IPS-NIHi7 (cell line): ENCODE measurements around the gene PPM1F.
"Not testable (repeated sequence)": the region's sequence is repeated elsewhere in the genome, so short reads cannot be mapped to it uniquely, and the experiment has no call there.

Source experiments
- DNase-seq: peaks from one replicate; pipeline ENCODE4 v3.0.0; 2012; ENCODE audit warnings: mixed read lengths; ENCODE audit errors: extremely low spot score

PPM1F gene

DNA sequence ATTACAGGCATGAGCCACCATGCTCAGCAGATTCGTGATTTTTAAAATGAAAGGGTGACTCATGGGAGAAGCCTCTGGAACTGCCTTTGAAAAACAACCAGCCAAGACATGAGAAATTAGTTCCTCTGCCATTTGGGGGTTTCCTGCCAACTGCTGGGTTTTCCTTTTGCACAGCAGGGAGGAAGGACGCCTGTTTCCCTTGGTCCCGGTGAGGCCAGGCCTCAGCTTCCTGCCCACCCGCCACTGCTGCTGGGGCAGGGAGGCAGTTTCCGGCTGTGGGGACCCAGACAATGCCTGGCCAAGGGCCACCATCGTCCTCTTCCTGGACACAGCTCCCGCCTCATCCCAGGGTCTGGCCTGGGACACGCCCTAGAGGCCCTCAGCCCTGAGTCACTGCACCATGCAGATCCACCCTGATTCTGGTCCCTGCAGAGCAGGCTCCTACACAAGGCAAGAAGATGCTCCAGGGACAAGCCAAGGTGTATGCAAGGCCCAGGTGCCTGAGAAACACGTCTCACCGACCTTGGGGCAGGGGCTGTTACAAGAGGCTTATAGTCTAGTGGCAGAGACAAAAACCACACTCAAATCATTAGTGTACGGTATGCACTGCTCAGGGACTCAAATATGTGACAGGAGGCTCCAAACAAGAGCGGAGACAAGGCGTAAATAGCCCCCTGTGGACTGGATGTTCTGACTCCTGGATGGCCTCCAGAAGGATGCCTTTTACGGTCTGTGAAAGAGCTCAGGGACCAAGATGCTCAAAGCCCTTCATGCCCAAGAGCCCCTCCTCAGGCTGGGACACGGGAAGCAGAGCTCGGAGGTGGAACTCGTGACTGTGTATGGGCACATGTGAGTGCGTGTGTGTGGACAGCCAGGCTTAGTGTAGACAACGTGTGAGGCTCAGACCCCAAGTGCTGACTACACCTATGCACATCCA, 10.0 kb downstream of the PPM1F start:
- DNase-seq: no peak

DNA sequence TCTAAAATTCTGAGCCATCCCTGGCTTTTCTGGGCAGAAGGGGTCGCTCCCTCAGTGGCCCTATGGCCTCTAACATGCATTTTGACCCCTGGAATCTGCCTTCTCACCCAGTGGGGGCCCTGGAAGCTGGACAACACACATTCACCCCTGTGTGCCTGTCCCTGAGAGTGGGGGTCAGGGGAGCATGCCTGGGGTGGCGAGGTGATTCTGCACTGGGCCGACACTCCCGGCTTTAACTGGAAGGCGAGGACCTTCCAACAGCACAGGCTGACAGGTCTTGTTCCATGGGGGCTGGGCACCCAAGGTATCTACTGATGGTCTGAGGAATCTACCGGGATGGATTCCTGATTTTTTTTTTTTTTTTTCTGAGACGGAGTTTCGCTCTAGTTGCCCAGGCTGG, 10.7 kb downstream of the PPM1F start:
- no peak for DNase-seq

DNA sequence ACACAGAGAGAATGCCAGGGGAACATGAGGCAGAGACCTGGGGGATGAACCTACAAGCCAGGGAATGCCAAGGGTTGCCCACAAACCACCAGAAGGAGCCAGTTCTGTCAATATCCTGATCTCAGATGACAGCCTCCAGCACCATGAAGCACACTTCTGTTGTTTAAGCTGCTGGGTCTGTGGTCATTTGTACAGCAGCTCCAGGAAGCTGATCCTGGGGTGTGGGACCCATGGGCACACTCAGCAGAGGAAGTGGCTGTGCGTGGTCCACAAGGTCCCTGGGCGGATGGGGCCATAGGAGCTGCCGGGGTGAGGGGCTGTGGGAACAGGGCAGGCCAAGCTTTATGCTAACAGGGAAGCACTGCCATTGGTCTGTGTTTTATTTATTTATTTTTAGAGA, 12.1 kb downstream of the PPM1F start:
- no peak for DNase-seq

DNA sequence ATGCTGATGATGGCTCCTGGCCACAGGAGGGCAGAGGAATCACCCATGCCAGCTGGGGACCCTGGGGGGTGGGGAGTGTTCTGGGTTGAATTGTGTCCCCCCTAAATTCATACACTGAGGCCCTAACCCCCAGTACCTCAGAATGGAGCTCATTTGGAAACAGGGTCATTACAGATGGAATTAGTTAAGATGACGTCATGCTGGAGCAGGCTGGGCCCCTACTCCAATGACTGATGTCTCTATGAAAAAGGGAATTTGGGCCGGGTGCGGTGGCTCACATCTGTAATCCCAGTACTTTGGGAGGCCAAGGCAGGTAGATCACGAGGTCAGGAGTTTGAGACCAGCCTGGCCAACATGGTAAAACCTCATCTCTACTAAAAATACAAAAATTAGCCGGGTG, 12.7 kb downstream of the PPM1F start:
- not testable (repeated sequence) for DNase-seq

DNA sequence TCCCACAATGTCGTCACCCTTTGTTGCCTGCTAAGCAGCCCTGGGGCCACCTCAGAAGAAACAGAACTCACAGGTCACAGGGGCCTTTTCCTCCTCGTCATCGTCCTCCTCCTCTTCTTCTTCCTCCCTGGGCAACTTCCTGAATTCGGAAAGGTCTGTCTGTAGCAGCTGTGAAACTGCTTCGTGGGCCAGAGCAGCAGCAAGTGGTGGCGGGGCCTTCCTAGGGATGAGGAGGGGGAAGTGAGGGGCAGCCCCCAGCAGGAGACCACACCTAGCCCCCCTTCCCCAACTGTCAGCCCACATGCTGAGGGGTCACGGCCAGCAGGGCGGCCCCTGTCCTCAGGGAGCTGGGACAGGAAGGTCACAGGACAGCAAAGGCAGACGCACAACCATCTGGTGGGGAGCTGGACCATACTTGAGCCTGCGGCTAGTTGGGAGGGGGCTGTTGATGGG, 13.2 kb downstream of the PPM1F start:
- DNase-seq: no peak

DNA sequence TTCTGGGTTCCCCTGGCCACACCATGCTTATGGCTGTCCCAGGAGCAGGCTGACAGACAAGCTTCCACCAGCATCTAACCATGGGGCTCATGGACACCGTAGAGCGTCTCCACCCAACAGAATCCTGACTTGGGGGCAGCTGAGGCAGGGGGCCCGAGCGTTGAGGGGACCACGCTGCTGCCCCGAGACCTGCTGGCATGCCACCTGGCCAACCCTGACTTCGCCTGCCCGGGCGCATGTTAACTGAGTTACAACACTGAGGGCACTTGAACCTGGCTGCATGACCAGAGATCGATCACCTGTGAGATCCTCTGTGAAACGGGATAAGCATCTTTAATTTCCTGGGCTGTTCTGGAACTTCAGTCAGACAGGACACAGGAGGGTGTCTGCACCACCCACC, 13.7 kb downstream of the PPM1F start:
- DNase-seq: no peak

DNA sequence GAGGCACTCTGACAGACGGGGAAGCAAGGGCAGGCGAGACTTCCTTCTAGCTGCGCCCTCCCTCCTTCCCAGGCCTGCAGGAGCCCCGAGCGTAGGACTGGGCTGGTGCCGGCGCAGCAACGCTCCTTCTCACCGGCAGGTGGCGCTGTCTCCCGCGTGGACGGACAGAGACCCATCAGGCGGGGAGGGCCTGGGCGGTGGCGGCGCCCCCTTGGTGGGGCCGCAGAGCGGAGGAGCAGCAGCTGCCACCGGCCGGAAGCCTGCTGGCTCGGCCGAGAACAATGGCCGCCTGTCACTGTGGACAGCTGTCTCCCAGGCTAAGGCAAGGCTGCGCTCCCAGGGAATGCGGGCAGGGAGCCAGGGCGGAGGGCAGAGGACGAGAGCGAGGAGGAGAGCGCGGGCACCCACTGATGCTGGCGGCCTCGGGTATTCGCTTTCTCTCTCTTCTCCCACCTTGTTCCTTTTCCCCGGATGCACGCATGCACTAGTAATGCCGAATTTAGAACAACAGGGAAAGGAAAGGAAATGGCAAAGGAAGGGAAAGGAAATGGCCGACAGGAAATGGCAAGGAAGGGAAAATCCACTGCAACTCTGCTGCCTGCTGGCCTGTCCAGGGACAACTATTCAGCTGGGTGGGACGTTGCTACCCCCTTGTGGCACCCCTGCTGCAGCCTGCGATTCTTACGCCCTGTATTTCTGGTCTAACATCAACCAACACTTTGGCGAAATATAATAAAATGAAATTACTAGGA, 14.4 kb downstream of the PPM1F start:
- DNase-seq: peak; percentile 93

DNA sequence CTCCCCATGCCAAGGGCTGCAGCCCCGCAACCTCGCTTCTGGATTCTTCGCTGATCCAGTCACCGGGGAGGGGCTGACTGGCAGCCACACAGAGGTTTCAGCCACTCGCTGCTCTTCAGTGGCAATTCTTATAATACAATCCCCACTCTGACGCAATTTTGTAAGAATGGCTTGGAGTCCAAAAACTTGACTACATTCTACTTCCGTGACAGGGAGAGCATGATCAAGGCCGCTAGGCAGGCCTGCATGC, 14.9 kb downstream of the PPM1F start:
- DNase-seq: no peak

DNA sequence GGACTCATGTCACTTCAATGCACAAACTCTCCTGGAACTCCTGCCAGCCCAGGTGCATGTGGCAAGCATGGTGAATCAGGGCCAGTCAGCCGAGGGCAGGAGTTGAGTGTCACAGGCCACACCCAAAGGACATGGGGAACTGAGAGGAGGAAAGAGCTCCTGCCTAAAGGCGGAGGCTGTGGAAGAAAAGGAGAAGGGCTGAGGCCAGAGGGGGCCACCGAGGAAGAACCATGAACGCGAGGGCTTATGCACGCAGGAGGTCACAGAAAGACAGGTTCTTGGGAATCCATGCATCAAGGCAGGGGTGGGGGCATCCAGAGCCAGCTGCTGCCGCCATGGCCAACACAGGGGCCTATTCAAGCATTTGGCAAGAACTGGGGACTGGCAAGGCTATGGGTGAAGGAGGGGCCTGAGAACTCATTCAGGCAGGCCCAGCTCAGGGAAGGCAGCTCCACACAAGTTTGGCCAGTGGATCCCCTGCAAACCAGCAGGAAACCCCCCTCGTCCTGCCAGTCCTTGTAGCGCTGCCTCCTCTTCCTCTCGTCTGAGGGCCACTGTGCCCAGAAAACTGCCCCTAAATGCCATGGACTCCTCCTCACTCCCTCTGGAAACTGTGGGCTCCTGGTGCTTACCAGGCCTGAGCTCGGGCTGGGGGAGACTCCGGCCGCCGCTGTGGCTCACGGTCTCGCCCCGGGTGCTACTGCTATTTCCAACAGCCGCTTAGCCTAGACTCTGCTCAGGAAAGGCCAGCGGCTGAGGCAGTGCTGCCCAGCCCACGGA, 15.4 kb downstream of the PPM1F start:
- no peak for DNase-seq

DNA sequence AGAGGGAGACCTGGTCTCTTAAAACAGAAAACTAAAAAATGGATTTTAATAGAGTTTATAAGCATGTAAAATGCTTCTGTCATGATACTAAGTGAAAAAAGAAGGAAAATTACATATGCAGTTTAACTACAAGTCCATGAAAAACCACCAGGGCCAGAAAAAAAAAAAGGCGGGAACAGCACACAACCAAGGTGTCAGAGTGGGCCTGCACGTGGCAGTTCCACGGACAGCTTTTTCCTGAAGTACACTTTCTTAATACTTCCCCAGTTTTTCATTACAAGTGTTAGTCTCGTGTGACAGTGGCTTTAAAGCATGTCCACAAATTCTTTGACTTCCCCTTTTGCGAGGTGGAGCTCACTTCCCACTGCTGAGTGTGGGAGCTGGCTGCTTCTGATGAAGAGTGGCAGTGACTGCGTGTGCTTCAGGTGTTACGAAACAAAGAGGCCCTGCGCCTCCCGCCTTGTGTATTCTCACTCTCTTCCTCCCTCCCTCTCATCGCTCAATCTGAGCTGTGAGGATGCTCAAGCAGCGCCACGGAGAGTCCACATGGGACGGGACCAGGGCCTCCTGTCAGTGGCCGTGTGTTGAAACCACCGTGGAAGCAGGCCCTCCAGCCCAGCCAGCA, 16.4 kb downstream of the PPM1F start:
- DNase-seq: no peak

DNA sequence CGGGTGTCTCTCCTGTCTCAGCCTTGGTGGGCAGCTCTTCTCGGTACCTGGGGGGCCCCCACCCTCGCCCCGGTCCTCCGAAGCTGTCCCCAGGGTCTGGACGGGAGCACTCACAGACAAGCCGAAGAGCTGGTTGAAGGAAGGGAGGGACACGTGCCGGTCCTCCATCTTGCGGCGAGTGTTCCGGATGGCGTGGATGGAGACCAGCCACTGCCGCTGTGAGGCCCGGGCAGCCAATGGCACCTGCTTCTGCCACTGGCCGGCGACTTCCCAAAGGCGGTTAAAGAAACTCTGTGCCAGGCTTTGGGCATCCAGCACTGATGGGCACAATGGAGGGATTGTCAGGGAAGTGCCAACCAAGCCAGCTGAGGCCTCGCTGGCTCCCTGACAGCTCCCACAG, 18.7 kb downstream of the PPM1F start:
- DNase-seq: no peak

DNA sequence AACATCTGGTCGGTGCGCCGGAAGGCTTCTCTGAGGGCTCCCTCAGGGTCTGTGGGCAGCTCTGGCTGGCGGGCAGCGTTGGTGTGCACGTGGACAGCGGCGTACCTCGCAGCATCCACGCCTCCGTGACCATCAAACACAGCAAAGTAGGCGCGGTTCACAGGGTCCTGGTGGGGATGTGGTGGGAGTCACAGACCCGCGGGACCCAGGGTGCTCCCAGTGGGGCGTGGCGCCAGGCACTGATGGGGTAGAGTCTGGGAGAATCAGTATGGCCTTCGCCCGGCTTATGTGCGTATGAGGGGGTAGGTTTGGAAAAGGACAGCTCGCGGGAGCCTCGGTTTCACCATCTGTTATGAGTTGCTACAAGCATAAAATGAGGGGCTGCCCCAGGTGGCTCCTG, 19.2 kb downstream of the PPM1F start:
- DNase-seq: no peak

DNA sequence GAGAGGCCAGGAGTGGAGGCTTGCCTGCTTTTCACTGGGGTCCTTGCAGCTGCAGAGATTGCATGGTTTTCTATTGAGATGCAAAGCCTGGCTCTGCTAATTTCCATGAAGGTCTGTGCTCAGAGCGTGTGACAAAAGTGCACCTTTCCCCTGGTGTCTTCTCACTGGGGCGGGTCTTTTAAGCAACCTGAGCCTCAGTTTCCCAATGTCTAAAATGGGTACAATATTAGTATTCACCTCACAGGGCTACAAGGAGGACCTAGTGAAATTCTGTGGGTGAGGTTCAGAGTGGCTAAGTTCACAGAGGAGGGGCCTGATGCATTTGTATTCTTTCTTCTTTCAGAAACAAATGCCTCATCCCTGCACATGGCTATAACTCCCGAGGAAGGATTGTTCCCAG, 20.3 kb downstream of the PPM1F start:
- no peak for DNase-seq

DNA sequence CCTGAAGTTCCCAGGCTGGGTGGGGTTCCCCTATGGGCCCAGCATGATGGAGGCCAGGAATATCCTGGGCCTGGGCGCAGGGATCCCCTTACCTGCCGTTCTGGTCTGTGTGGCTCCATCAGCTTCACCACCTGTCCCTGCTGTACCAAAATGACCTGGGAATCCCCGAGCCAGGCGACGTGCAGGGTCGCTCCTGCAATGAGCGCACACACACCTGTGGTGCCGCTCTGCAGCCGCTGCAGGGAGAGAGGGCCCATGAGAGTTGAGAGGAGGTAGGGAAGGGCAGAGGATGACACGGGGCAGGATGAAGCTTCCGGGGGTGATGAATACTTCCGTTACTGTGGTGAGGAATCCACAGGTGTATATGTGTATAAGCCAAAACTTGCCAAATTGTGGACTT, 21.6 kb downstream of the PPM1F start:
- DNase-seq: no peak

DNA sequence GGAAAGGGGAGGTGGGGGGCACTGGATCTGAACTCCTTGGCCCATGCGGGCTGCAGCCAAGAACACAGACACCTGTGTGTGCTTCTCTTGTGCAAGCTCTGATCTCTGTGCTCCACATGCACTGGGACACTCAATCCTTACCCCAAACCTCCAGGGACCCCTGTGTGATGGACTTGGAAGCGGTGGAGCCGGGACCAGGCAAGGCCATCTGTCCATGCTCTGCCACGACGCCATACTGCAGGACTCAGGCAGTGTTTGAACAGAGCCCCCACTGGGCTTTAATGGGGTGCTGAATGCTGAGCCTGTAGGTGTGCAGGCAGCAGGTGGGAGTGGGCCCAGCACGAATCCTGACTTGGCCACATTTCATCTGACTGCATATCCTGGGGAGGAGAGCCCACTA, 23.4 kb downstream of the PPM1F start:
- no peak for DNase-seq

DNA sequence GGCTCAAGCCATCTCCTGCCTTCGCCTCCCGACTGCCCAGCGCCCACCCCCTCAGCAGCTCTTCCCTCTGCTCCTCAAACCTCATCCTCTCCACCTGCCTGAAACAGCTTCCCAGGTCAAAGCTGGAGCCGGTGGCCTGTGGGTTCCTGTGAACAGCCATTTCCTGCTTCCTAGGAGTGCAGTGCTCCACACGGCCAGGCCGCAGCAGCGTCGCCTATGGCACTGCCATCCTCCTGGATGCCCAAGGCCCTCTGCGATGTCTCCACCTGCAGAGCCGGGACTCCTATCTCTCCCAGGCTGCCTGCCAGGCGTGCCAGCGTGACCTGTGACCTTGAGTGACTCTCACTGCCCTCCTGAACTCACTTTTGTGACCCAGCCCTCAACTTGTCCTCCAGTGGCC, 24.6 kb downstream of the PPM1F start:
- DNase-seq: no peak

DNA sequence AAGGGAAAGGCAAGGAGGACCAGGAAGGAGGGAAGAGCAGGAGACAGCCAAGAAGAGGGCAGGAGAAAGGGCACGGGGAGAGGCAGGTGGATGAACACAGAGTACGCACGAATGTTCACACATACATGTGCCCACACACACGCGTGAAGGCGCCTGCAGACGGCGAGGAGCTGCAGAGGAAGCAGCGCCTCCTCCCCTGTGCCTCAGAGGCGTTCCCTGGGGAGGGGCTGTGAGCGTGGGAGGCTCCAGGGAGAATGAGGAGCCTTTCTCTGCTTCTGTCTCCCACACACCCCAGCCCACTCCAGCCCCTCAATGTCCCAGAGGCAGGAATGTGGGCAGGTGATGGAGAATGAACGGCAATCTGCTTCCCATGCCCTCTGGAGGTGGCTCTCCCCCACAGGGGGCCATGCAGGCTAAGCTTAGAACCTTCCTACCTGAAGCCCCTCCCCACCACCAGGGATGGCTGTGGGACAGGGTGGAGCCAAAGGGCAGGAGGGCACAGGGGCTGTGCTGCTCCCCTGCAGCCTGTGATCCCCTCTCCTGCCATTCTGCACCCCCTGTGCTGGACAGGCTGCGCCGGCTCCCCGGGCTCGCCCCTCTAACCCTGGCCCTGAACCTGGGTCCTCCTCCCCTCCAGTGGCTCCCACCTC, 25.3 kb downstream of the PPM1F start:
- no peak for DNase-seq

DNA sequence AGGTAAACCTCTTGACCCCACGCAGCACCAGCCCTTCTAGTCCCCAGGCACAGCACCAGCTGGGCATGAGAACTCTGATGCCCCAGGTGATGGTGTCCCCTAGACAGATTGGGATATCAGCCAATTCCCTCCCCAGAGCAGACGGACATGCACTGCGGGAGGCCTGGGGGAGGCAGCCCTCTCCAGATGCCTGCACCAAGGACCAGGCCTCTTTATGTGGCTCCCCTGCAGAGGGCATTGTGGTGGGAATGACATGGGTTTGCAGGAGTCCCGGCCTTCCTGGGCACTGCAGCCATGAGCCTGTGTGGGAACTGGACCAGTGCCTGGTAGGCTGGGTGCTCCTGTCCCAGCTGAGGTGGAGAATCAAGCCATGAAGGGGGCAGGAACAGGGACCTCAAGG, 25.9 kb downstream of the PPM1F start:
- no peak for DNase-seq

DNA sequence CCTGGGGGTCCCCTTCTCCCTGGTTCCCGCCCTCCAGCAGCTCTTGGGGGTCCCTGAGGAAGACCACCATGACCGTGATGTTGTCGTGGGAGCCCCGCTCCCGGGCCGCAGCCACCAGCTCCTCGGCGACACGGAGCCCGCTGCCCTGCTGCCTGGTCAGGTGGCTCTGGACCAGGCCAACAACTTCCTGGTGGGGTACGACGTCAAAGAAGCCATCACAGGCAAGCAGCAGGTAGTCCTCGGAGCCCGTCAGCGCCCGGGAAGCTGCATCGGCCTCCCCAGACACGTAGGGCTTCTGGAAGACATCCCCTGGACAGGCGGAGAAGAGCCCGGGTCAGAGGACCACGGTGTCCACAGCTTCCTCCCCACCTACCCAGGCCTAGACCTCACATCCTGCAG, 29.5 kb downstream of the PPM1F start:
- DNase-seq: no peak

DNA sequence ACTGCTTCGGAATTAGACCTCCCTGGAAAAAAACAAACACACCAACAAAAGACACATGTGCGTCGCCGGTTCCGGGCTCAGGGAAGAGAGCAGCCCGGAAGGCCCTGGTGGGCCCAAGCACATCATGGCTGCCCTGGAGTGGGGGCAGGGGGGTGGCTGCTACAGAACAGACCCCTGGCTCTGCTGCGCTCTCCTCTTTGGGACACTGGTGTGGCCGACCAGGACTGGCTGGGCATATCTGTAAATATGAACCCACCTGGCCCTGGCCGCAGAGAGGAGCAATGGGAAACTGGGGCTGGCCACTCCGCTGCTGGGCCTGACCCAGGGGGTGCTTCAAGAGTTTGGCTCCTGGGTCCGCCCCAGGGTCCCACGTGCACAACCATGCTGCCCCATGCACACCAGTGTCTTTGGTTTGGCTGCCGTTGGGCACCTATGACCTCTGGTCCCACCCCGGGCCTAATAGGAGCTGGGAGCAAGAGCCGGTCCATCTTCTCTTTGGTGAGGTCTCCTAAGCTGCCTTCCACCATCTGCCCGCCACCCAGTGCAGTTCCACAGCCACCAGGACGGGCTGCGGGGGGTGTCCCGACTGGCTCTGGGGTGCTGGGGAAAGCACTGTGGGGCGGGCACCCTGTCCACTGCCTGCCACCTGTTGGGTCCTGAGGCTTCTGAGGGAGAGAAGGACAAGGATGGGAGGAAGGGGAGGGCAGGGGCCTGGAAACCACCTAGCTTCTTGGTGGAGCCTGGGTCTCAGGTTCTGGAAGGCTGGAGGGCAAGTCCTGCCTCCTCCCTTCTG, 30.1 kb downstream of the PPM1F start:
- no peak for DNase-seq

DNA sequence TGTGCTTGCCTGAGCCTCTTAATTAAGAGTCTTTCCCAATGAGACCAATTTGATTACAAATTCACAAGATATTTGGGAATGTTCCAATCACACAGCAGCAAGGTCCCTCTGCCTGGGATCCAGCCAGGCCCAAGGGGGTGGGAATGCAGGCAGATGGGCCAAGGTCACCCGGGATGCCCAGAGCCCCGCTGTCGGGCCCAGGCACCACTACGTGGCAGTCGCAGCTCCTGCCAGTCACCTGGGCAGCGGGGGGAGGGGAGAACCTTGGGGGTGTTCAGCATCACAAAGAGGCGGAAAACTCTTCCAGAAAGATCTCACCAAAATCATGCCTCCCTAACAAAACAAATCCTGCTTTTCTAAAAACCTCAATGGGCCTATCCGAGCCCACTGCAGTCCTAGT, 30.9 kb downstream of the PPM1F start:
- peak; percentile 41 for DNase-seq
